ENCODE data around the gene HK1.

DNA sequence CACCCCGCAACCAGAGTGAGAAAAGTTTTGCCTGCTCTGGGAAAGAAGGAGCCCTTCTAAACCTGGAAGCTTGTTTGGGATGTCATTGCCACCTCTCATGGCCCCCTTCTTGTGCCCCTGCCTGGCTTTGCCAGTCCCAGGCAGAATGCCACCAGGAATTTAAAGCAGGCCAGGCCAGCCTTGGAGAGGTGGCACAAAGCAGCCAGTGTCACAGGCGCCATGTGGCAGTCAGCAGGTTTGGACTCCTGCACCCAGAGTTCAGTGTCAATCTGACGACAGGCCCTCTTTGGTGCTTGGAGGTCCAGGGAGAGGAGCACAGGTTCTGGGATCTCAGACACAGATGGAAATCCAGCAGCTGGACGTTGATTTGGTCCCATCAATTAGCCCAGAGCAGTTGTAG lies 12.7 kb downstream of the HK1 start:
- TF ChIP-seq CTCF (IDR thresholded peaks at IDR 0.05; ENCODE audit: low read depth, low read length) (no peak), EZH2phosphoT487 (IDR thresholded peaks at IDR 0.05; ENCODE audit: low read depth) (no peak)
